Osteocyte (in vitro differentiated cells): ENCODE measurements around the gene SFSWAP. TPM values are rescaled to one million over a fixed set of nuclear protein-coding genes. Genes with fewer than 3 reads are reported as not detected.

Source experiments
- DNase-seq: peaks from one replicate; pipeline ENCODE4 v3.0.0; 2021; ENCODE audit warnings: mixed read lengths; ENCODE audit not compliant: unreplicated experiment; ENCODE audit errors: extremely low spot score
- H3K27ac Mint-ChIP-seq: one replicate; pipeline ENCODE4 v1.8.0; 2021; ENCODE audit warnings: mild to moderate bottlenecking, mixed read lengths; ENCODE audit not compliant: unreplicated experiment
- H3K27me3 Mint-ChIP-seq: one replicate; pipeline ENCODE4 v1.8.0; 2021; ENCODE audit warnings: mixed read lengths; ENCODE audit not compliant: unreplicated experiment
- H3K36me3 Mint-ChIP-seq: one replicate; pipeline ENCODE4 v1.8.0; 2021; ENCODE audit warnings: mixed read lengths; ENCODE audit not compliant: unreplicated experiment
- H3K4me1 Mint-ChIP-seq: one replicate; pipeline ENCODE4 v1.8.0; 2021; ENCODE audit warnings: mixed read lengths; ENCODE audit not compliant: unreplicated experiment
- H3K4me3 Mint-ChIP-seq: one replicate; pipeline ENCODE4 v1.8.0; 2021; ENCODE audit warnings: mild to moderate bottlenecking, moderate library complexity, mixed read lengths; ENCODE audit not compliant: unreplicated experiment
- H3K9me3 Mint-ChIP-seq: one replicate; pipeline ENCODE4 v1.8.0; 2021; ENCODE audit warnings: mixed read lengths; ENCODE audit not compliant: unreplicated experiment
- total RNA-seq: library from RNA; stranded (reverse); gene quantifications from 2 replicates; pipeline ENCODE4 v1.2.1, GENCODE V29; 2021
- TF ChIP-seq, protein P1 (sequence below): fragments of 200-600 bp; sonication (generic); IDR thresholded peaks from 2 replicates; pipeline ENCODE4 v1.5.0; 2021; ENCODE audit warnings: antibody characterized with exemption, mild to moderate bottlenecking, moderate library complexity

The SFSWAP gene
- total RNA-seq, 1 donor from 2014 or later: 48.0 TPM

DNA sequence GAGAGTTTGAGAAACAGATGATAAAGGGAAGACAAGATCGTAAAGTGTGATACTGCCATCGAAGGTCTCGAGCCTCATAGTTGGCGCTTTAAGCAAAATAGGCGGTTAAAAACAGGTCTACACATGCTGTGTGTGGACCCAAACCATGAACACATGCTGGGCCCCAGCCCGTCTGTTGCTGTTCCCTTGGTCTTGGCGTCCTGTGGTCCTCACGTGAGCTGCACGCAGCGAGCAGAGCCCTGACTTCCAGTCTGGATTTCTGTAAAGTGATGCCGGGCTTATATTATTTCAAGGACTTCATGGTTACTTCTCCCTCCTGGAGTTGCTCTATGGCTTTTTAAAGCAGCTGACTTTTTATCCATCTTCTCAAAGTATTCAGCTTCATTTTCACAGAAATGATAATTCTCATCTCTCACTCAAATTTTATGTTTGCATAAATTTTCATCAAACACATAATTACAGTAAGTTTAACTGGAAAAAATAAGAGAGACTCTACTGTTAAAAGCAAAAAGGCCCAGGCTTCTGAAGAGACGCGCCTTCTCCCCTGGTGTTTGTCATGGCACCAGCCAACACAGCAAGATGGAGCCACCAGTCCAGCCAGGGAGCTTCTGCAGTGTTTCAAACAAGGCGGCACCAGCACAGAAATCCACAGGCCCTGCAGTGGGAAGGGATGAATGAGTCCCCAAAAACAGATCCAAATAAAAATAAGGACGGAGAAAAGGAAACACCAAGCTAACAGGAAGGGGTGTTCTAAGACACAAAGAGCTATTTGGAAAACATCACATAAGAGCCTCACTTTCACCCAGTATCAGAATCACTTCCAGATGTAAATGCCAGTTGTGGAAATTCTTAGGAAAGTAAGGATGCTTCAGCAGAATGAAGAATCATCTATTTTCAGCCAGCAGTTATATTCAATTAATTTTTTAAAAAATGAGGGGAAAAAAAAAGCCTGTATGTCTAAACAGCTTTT is 24.9 kb downstream of the SFSWAP start:
- TF ChIP-seq, protein P1, sequence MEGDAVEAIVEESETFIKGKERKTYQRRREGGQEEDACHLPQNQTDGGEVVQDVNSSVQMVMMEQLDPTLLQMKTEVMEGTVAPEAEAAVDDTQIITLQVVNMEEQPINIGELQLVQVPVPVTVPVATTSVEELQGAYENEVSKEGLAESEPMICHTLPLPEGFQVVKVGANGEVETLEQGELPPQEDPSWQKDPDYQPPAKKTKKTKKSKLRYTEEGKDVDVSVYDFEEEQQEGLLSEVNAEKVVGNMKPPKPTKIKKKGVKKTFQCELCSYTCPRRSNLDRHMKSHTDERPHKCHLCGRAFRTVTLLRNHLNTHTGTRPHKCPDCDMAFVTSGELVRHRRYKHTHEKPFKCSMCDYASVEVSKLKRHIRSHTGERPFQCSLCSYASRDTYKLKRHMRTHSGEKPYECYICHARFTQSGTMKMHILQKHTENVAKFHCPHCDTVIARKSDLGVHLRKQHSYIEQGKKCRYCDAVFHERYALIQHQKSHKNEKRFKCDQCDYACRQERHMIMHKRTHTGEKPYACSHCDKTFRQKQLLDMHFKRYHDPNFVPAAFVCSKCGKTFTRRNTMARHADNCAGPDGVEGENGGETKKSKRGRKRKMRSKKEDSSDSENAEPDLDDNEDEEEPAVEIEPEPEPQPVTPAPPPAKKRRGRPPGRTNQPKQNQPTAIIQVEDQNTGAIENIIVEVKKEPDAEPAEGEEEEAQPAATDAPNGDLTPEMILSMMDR: no peak
- H3K4me1 Mint-ChIP-seq: peaks cover 16% of the 10 kb centered on the region
- no peaks in the 10 kb centered on the region for H3K27me3 Mint-ChIP-seq
- no peak overlapping the region for H3K4me3 Mint-ChIP-seq
- no peaks in the 10 kb centered on the region for H3K9me3 Mint-ChIP-seq
- peak overlapping the region; percentile 20 for H3K27ac Mint-ChIP-seq
- peak; percentile 57 for DNase-seq
- peaks cover 41% of the 10 kb centered on the region for H3K36me3 Mint-ChIP-seq

DNA sequence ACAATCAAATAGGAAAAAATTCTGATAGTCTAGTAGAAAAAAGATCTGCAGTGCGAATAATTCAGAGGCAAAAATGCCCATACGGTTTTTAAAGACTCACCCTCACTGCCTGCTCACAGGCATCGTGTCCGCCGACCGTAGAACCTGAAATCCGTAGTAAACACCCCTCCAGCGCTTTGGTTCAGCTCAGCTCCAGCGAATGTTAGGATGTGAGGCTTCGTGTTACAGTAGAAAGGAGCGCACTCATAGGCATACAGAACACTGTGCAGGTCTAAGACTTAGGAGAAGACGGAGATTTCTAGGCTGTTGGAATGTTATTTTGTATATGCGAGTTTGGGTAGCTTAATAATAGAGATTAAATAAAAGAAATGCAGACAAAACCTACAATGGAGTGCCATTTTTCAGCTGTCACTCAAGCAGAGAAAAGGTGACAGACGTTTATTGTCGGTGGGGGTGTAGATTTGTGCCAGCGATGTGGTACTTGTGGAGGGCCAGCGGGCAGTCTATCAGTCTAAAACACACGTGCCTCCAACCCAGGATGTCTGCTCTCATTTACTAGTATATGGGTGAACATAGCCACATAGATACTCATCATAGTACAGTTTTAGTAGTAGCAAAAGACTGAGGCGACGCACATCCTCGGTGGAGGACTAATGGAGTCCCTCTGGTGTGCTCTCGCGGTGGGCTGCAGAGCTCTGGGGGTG is 25.7 kb downstream of the SFSWAP start:
- TF ChIP-seq, protein P1: no peak
- peak; percentile 38 for DNase-seq
- Mint-ChIP-seq H3K4me3 (no peak overlapping the region), H3K27me3 (no peaks in the 10 kb centered on the region), H3K27ac (peak overlapping the region; percentile 19), H3K36me3 (peaks cover 37% of the 10 kb centered on the region), H3K9me3 (no peaks in the 10 kb centered on the region), H3K4me1 (peaks cover 16% of the 10 kb centered on the region)

DNA sequence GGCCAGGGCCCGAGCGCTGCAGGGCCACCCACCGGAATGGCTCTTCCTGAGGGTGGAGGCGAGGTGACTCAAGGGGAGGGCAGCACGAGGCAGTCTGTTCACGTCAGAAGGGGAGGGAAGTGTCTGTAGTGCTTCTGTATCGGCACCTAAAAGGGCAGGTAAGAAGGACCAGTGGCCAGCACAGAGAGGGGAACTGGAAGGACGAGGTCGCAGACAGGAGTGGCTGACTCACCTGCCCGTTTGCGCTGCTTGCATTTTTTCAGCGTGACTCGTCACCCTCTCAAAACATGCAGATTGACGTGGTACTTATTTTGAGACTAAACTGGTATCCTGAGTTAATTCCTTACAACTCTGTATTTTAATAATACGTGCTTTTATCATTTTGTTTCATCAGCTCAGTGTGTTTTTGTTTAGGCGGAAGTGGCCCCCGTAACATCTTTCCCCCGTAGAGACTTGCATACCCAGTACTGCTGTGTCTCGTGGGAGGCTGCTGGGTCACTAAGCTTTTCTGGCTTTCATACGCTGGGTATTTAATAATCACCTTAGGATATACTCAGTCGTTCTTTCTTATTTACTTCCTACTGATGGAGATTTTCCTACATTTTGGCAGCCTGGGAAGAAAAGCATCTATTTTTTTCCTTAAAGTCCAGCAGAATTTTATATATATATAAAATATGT is 26.4 kb downstream of the SFSWAP start:
- DNase-seq: peak; percentile 63
- no peaks in the 10 kb centered on the region for H3K27me3 Mint-ChIP-seq
- peak overlapping the region; percentile 19 for H3K27ac Mint-ChIP-seq
- peaks cover 44% of the 10 kb centered on the region for H3K36me3 Mint-ChIP-seq
- H3K4me3 Mint-ChIP-seq: no peak overlapping the region
- H3K4me1 Mint-ChIP-seq: peaks cover 16% of the 10 kb centered on the region
- H3K9me3 Mint-ChIP-seq: no peaks in the 10 kb centered on the region
- TF ChIP-seq, protein P1: no peak

DNA sequence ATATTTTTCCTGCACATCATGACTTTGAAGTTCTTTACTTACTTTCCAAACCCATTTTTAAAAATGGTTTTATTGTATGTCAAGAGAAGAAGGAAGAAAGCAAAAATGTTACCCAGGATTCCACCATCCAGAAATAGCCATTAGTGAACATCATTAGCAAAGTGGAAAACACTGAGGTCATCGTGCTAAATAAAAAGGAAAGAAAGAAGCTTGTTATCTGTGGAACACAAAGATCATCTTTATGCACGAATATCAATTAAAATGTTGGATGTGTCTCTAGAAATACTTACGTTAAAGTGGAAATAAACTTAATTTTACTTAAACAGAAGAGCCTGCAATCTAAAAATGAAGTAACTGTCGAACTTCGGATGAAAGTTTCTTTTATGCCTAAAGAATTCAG is 27.3 kb downstream of the SFSWAP start:
- no peak overlapping the region for H3K27ac Mint-ChIP-seq

More for the DNA sequence above, 27.3 kb downstream of the SFSWAP start:
- Mint-ChIP-seq H3K4me1 (peaks cover 16% of the 10 kb centered on the region), H3K27me3 (no peaks in the 10 kb centered on the region), H3K36me3 (peaks cover 47% of the 10 kb centered on the region), H3K4me3 (no peak overlapping the region), H3K9me3 (peaks cover 3% of the 10 kb centered on the region)
- TF ChIP-seq, protein P1: no peak
- DNase-seq: no peak
